H1 (cell line): ENCODE measurements around the gene SLC39A2. TPM values are rescaled to one million over a fixed set of nuclear protein-coding genes. Genes with fewer than 3 reads are reported as not detected.

Source experiments
- ASH2L ChIP-seq: fragments of 200-600, 300-600 bp; sonication (generic); IDR thresholded peaks from one replicate; pipeline ENCODE4 v1.7.1; 2017; ENCODE audit warnings: low read length
- BACH1 ChIP-seq: IDR thresholded peaks from 2 replicates; pipeline ENCODE4 v1.6.1; 2012; ENCODE audit warnings: low read length, improper control_type of control experiment
- CHD2 ChIP-seq: IDR thresholded peaks from 2 replicates; pipeline ENCODE4 v1.6.1; 2012; ENCODE audit warnings: low read length, improper control_type of control experiment
- CTBP2 ChIP-seq: IDR thresholded peaks from 2 replicates; pipeline ENCODE4 v1.7.0; 2011; ENCODE audit warnings: borderline replicate concordance, mild to moderate bottlenecking, moderate library complexity, mixed read lengths, low read length; ENCODE audit not compliant: insufficient read depth, insufficient read length
- JUND ChIP-seq: IDR thresholded peaks from 2 replicates; pipeline ENCODE4 v1.6.1; 2011; ENCODE audit warnings: mild to moderate bottlenecking, improper control_type of control experiment, low read length
- SP2 ChIP-seq: IDR thresholded peaks from 2 replicates; pipeline ENCODE4 v1.6.1; 2012; ENCODE audit warnings: mild to moderate bottlenecking, low read length, inconsistent platforms
- polyA plus RNA-seq, 7 experiments: library from polyadenylated mRNA; depleted of rRNA in 3 of 7; stranded (reverse) in 5 of 7; unstranded in 2 of 7; fragments of >200 nt in 5 of 7; fragments of 200-250 nt in 2 of 7; gene quantifications; 1 replicate in 5 of 7; 2 replicates in 1 of 7; 4 replicates in 1 of 7; pipeline versions ENCODE4 v1.2.1 to v1.2.3, GENCODE V29; 2011 to 2013; ENCODE audit warnings: missing spikeins in 2 of 7, mixed read lengths in 2 of 7
- total RNA-seq: library from RNA; stranded (reverse); fragmentation: NEBNext Ultra II Directional; extraction: Animal tissue kit (Norgen Biotek cat#: 25700); gene quantifications from 2 replicates; pipeline ENCODE4 v1.2.1, GENCODE V29; 2021
- TF ChIP-seq, protein P1 (sequence below): fragments of 300-600 bp; sonication (generic); IDR thresholded peaks from 2 replicates; pipeline ENCODE4 v1.7.1; 2012; ENCODE audit warnings: low read length, moderate library complexity, mild to moderate bottlenecking, inconsistent platforms; ENCODE audit not compliant: insufficient replicate concordance
- TF ChIP-seq, protein P2 (sequence below): IDR thresholded peaks from 2 replicates; pipeline ENCODE4 v1.6.1; 2011; ENCODE audit warnings: low read depth, mild to moderate bottlenecking, low read length; ENCODE audit not compliant: insufficient read depth

SLC39A2 gene
- total and polyA plus RNA-seq, 2 of the 8 experiments (the other 6 are each of a cell fraction or from before 2014, with no cell fraction given), result 0.14 to 0.22 TPM

DNA sequence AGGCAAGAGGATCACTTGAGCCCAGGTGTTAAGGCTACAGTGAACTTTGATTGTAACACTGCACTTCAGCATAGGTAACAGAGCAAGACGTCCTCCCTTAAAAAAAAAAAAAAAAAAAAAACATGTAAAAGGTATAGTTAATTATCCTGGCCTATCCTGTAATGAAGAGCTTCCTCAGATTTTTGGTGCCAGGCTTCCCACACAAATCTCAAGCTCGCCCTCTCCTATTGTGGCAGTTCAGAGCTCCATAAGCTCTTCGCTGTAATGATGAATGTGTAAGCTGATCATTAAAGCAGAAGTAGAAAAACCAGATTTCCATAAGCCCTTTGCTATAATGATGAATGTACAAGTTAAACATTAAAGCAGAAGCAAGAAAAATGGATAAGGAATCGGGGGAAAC is 2.0 kb upstream of the SLC39A2 start (continued):
- TF ChIP-seq, protein P1, sequence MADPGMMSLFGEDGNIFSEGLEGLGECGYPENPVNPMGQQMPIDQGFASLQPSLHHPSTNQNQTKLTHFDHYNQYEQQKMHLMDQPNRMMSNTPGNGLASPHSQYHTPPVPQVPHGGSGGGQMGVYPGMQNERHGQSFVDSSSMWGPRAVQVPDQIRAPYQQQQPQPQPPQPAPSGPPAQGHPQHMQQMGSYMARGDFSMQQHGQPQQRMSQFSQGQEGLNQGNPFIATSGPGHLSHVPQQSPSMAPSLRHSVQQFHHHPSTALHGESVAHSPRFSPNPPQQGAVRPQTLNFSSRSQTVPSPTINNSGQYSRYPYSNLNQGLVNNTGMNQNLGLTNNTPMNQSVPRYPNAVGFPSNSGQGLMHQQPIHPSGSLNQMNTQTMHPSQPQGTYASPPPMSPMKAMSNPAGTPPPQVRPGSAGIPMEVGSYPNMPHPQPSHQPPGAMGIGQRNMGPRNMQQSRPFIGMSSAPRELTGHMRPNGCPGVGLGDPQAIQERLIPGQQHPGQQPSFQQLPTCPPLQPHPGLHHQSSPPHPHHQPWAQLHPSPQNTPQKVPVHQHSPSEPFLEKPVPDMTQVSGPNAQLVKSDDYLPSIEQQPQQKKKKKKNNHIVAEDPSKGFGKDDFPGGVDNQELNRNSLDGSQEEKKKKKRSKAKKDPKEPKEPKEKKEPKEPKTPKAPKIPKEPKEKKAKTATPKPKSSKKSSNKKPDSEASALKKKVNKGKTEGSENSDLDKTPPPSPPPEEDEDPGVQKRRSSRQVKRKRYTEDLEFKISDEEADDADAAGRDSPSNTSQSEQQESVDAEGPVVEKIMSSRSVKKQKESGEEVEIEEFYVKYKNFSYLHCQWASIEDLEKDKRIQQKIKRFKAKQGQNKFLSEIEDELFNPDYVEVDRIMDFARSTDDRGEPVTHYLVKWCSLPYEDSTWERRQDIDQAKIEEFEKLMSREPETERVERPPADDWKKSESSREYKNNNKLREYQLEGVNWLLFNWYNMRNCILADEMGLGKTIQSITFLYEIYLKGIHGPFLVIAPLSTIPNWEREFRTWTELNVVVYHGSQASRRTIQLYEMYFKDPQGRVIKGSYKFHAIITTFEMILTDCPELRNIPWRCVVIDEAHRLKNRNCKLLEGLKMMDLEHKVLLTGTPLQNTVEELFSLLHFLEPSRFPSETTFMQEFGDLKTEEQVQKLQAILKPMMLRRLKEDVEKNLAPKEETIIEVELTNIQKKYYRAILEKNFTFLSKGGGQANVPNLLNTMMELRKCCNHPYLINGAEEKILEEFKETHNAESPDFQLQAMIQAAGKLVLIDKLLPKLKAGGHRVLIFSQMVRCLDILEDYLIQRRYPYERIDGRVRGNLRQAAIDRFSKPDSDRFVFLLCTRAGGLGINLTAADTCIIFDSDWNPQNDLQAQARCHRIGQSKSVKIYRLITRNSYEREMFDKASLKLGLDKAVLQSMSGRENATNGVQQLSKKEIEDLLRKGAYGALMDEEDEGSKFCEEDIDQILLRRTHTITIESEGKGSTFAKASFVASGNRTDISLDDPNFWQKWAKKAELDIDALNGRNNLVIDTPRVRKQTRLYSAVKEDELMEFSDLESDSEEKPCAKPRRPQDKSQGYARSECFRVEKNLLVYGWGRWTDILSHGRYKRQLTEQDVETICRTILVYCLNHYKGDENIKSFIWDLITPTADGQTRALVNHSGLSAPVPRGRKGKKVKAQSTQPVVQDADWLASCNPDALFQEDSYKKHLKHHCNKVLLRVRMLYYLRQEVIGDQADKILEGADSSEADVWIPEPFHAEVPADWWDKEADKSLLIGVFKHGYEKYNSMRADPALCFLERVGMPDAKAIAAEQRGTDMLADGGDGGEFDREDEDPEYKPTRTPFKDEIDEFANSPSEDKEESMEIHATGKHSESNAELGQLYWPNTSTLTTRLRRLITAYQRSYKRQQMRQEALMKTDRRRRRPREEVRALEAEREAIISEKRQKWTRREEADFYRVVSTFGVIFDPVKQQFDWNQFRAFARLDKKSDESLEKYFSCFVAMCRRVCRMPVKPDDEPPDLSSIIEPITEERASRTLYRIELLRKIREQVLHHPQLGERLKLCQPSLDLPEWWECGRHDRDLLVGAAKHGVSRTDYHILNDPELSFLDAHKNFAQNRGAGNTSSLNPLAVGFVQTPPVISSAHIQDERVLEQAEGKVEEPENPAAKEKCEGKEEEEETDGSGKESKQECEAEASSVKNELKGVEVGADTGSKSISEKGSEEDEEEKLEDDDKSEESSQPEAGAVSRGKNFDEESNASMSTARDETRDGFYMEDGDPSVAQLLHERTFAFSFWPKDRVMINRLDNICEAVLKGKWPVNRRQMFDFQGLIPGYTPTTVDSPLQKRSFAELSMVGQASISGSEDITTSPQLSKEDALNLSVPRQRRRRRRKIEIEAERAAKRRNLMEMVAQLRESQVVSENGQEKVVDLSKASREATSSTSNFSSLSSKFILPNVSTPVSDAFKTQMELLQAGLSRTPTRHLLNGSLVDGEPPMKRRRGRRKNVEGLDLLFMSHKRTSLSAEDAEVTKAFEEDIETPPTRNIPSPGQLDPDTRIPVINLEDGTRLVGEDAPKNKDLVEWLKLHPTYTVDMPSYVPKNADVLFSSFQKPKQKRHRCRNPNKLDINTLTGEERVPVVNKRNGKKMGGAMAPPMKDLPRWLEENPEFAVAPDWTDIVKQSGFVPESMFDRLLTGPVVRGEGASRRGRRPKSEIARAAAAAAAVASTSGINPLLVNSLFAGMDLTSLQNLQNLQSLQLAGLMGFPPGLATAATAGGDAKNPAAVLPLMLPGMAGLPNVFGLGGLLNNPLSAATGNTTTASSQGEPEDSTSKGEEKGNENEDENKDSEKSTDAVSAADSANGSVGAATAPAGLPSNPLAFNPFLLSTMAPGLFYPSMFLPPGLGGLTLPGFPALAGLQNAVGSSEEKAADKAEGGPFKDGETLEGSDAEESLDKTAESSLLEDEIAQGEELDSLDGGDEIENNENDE, result no peak
- TF ChIP-seq JUND (no peak), BACH1 (no peak), CHD2 (no peak), SP2 (no peak), CTBP2 (no peak), ASH2L (no peak)
- TF ChIP-seq, protein P2, sequence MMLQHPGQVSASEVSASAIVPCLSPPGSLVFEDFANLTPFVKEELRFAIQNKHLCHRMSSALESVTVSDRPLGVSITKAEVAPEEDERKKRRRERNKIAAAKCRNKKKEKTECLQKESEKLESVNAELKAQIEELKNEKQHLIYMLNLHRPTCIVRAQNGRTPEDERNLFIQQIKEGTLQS, result no peak
